ENCODE results near the gene TAF3.

TAF3 gene

GRCh38 chr10:7813481-7813880 is 4.8 kb upstream of the TAF3 start:
- TF ChIP-seq, protein P1, sequence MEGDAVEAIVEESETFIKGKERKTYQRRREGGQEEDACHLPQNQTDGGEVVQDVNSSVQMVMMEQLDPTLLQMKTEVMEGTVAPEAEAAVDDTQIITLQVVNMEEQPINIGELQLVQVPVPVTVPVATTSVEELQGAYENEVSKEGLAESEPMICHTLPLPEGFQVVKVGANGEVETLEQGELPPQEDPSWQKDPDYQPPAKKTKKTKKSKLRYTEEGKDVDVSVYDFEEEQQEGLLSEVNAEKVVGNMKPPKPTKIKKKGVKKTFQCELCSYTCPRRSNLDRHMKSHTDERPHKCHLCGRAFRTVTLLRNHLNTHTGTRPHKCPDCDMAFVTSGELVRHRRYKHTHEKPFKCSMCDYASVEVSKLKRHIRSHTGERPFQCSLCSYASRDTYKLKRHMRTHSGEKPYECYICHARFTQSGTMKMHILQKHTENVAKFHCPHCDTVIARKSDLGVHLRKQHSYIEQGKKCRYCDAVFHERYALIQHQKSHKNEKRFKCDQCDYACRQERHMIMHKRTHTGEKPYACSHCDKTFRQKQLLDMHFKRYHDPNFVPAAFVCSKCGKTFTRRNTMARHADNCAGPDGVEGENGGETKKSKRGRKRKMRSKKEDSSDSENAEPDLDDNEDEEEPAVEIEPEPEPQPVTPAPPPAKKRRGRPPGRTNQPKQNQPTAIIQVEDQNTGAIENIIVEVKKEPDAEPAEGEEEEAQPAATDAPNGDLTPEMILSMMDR (IDR thresholded peaks at IDR 0.05): no peak

GRCh38 chr10:7817576-7817975 is 729 bp upstream of the TAF3 start:
- Histone ChIP-seq H3K4me2 (ENCODE audit: low read length) (peak overlapping the region; percentile 87), H3K79me2 (peaks cover 23% of the 10 kb centered on the region), H3K4me1 (peaks cover 7% of the 10 kb centered on the region), H3K4me3 (ENCODE audit: low read depth, low read length) (peak overlapping the region; percentile 91), H3K9ac (peak overlapping the region; percentile 15), H2AFZ (peak overlapping the region; percentile 80), H3K27me3 (ENCODE audit: control insufficient read depth, insufficient read depth, low read length) (no peaks in the 10 kb centered on the region), H3K9me3 (ENCODE audit: control insufficient read depth, low read length) (no peaks in the 10 kb centered on the region), H3K27ac (peak overlapping the region; percentile 58), H3K36me3 (ENCODE audit: control insufficient read depth, insufficient read depth, low read length) (no peaks in the 10 kb centered on the region)
- TF ChIP-seq, protein P1 (IDR thresholded peaks at IDR 0.05): no peak

More at GRCh38 chr10:7813481-7813880, 4.8 kb upstream of the TAF3 start:
- H3K4me1 ChIP-seq: peaks cover 38% of the 10 kb centered on the region
- H3K9me3 ChIP-seq (ENCODE audit: control insufficient read depth, low read length): no peaks in the 10 kb centered on the region
- H3K9ac ChIP-seq: no peak overlapping the region
- H3K36me3 ChIP-seq (ENCODE audit: control insufficient read depth, insufficient read depth, low read length): no peaks in the 10 kb centered on the region
- no peaks in the 10 kb centered on the region for H3K27me3 ChIP-seq (ENCODE audit: control insufficient read depth, insufficient read depth, low read length)
- H2AFZ ChIP-seq: no peak overlapping the region
- no peak overlapping the region for H3K4me2 ChIP-seq (ENCODE audit: low read length)
- H3K27ac ChIP-seq: no peak overlapping the region
- H3K4me3 ChIP-seq (ENCODE audit: low read depth, low read length): no peak overlapping the region
- H3K79me2 ChIP-seq: no peaks in the 10 kb centered on the region

GRCh38 chr10:7817984-7818294 is 366 bp upstream of the TAF3 start:
- Histone ChIP-seq H3K4me2 (ENCODE audit: low read length) (peak overlapping the region; percentile 87), H3K36me3 (ENCODE audit: control insufficient read depth, insufficient read depth, low read length) (no peaks in the 10 kb centered on the region), H3K9me3 (ENCODE audit: control insufficient read depth, low read length) (no peaks in the 10 kb centered on the region), H3K27me3 (ENCODE audit: control insufficient read depth, insufficient read depth, low read length) (no peaks in the 10 kb centered on the region), H3K4me1 (peaks cover 7% of the 10 kb centered on the region), H3K79me2 (peaks cover 23% of the 10 kb centered on the region), H3K4me3 (ENCODE audit: low read depth, low read length) (peak overlapping the region; percentile 91), H3K9ac (peak overlapping the region; percentile 15), H3K27ac (peak overlapping the region; percentile 58), H2AFZ (peak overlapping the region; percentile 80)
- TF ChIP-seq, protein P1 (IDR thresholded peaks at IDR 0.05): no peak

GRCh38 chr10:7819121-7819460 is 786 bp downstream of the TAF3 start:
- peak overlapping the region; percentile 91 for H3K4me3 ChIP-seq (ENCODE audit: low read depth, low read length)
- H3K79me2 ChIP-seq: peaks cover 23% of the 10 kb centered on the region
- TF ChIP-seq, protein P1 (IDR thresholded peaks at IDR 0.05): peak; percentile 40
- H3K4me2 ChIP-seq (ENCODE audit: low read length): peak overlapping the region; percentile 87
- peaks cover 7% of the 10 kb centered on the region for H3K4me1 ChIP-seq
- peak overlapping the region; percentile 80 for H2AFZ ChIP-seq
- H3K27ac ChIP-seq: peak overlapping the region; percentile 58
- no peaks in the 10 kb centered on the region for H3K36me3 ChIP-seq (ENCODE audit: control insufficient read depth, insufficient read depth, low read length)
- H3K9ac ChIP-seq: no peak overlapping the region
- H3K27me3 ChIP-seq (ENCODE audit: control insufficient read depth, insufficient read depth, low read length): no peaks in the 10 kb centered on the region
- H3K9me3 ChIP-seq (ENCODE audit: control insufficient read depth, low read length): no peaks in the 10 kb centered on the region

DNA sequence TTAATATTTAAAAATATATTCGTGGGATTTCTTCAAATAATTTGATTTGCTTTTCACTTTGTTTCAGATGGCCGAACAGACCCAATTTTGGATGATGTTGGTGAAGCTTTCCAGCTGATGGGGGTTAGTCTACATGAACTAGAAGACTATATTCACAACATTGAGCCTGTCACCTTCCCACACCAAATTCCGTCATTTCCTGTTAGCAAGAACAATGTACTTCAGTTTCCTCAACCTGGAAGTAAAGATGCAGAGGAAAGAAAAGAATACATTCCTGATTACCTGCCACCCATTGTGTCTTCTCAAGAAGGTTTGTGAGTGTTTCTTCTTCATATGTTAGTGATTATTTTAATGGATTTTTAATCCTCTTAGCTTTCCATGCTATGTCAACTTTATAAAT is 5.9 kb downstream of the TAF3 start:
- Histone ChIP-seq H3K79me2 (peaks cover 50% of the 10 kb centered on the region), H3K27ac (no peak overlapping the region), H3K27me3 (ENCODE audit: control insufficient read depth, insufficient read depth, low read length) (no peaks in the 10 kb centered on the region), H3K4me2 (ENCODE audit: low read length) (no peak overlapping the region), H3K4me1 (no peaks in the 10 kb centered on the region), H2AFZ (no peak overlapping the region), H3K36me3 (ENCODE audit: control insufficient read depth, insufficient read depth, low read length) (no peaks in the 10 kb centered on the region), H3K9ac (no peak overlapping the region), H3K4me3 (ENCODE audit: low read depth, low read length) (no peak overlapping the region), H3K9me3 (ENCODE audit: control insufficient read depth, low read length) (no peaks in the 10 kb centered on the region)
- TF ChIP-seq, protein P1 (IDR thresholded peaks at IDR 0.05): no peak
